Posterior vena cava (tissue), 2 donors: Measurements from ENCODE around the gene PPARD. TPM values are rescaled to one million over a fixed set of nuclear protein-coding genes. Genes with fewer than 3 reads are reported as not detected.
A peak's percentile ranks its signal among the peaks of the same experiment; 100 is the strongest.

Experiments used
- DNase-seq: peaks from one replicate; pipeline ENCODE4 v3.0.0-alpha.2; 2020; ENCODE audit warnings: low spot score
- intact Hi-C, 2 donors: fragments of 100-400 bp; cut with DNase I; formaldehyde crosslinking; loops; one replicate each; pipeline versions ENCODE4 v1.14.1 to v1.14.2; 2022 to 2023
- total RNA-seq, 2 donors: library from RNA; stranded (reverse); fragmentation: NEBNext Ultra II Directional; extraction: Animal tissue kit (Norgen Biotek cat#: 25700); gene quantifications; one replicate each; pipeline ENCODE4 v1.2.1, GENCODE V29; 2021
- donor health status: DM: yes; HTN: yes; CAD: no.
- donor health status: DM: yes; HTN: yes; CAD: no.

The PPARD gene
- total RNA-seq, 2 donors from 2014 or later, result 16.3 to 19.8 TPM

- intact Hi-C loops, result no loop called here
Measured at GRCh38 chr6:35448191-35448590, 105.8 kb downstream of the PPARD start.

GRCh38 chr6:35449287-35449881 is 107.0 kb downstream of the PPARD start:
- no peak for DNase-seq
- intact Hi-C loops, result no loop called here

More at GRCh38 chr6:35448191-35448590, 105.8 kb downstream of the PPARD start:
- DNase-seq, result no peak

GRCh38 chr6:35451354-35452182 is 109.2 kb downstream of the PPARD start:
- intact Hi-C loops, result loop anchor here in 1 of 2 donors (2.0 kb wide), 1 partner anchor 71 kb away; no protein-coding TSS in a partner anchor
- DNase-seq, result no peak

- DNase-seq, result peak; percentile 98
- intact Hi-C loops, result no loop called here
Measured at GRCh38 chr6:35452183-35453090, 110.1 kb downstream of the PPARD start, which contains the start of gene FANCE. TSS of gene FANCE (plus strand) at chr6:35452338. CDS start at chr6:35452546, 208 bp downstream.

GRCh38 chr6:35453236-35453635 is 110.9 kb downstream of the PPARD start:
- intact Hi-C loops, result no loop called here
- no peak for DNase-seq

- DNase-seq, result no peak
- intact Hi-C loops, result no loop called here
Measured at GRCh38 chr6:35454391-35455110, 112.2 kb downstream of the PPARD start.

GRCh38 chr6:35457907-35458306 is 115.5 kb downstream of the PPARD start:
- intact Hi-C loops, result no loop called here
- no peak for DNase-seq

- intact Hi-C loops, result no loop called here
- DNase-seq, result no peak
Measured at GRCh38 chr6:35461270-35461669, 118.9 kb downstream of the PPARD start.

- DNase-seq, result no peak
- intact Hi-C loops, result no loop called here
Measured at GRCh38 chr6:35463292-35463691, 120.9 kb downstream of the PPARD start.

- DNase-seq, result no peak
- intact Hi-C loops, result no loop called here
Measured at GRCh38 chr6:35465646-35466045, 123.3 kb downstream of the PPARD start.

GRCh38 chr6:35468181-35468979 is 126.0 kb downstream of the PPARD start, which contains the start of gene RPL10A:
TSS of gene RPL10A (plus strand) at chr6:35468401. CDS start at chr6:35468435, 34 bp downstream.
- intact Hi-C loops, result no loop called here
- peak; percentile 98 for DNase-seq

GRCh38 chr6:35468980-35469750 is 126.8 kb downstream of the PPARD start:
- intact Hi-C loops, result no loop called here
- DNase-seq, result peak; percentile 82

GRCh38 chr6:35469751-35470662 is 127.6 kb downstream of the PPARD start:
- DNase-seq, result no peak
- intact Hi-C loops, result no loop called here

GRCh38 chr6:35470663-35471120 is 128.3 kb downstream of the PPARD start:
- intact Hi-C loops, result no loop called here
- DNase-seq, result no peak

GRCh38 chr6:35471836-35472345 is 129.5 kb downstream of the PPARD start:
- no peak for DNase-seq
- intact Hi-C loops, result no loop called here
